Hippocampal formation (tissue), 2 donors: ENCODE measurements around the gene EXPH5.

Source experiments
- DNase-seq, 2 donors: peaks; one replicate each; lab custom pipeline; 2025; lab: John Stamatoyannopoulos, UW

EXPH5 gene

GRCh38 chr11:108562746-108563581, 30.6 kb downstream of the EXPH5 start:
- DNase-seq = no peak

- DNase-seq = no peak
These were observed 32.0 kb downstream of the EXPH5 start for GRCh38 chr11:108561535-108561991.

DNA sequence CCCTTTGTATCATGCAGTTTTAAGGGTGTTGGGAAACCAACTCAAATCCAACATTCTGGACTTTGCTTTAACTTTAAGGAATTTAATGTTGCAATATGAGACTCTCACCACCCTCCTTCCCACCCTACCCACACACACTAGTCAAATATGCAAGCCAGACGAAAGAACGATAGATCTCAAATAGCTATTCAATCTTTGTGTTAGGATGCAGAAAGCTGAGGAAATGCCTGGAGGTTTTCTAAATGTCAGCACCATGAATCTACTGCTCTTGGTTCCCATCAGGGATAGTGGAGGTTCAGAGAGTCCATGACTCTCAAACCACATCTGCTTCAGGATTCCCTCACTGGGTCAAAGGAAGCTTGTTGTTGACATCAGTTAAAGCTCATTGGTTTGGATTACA, 33.7 kb downstream of the EXPH5 start:
- no peak for DNase-seq

GRCh38 chr11:108559340-108559739, 34.2 kb downstream of the EXPH5 start:
- DNase-seq = no peak

- DNase-seq = no peak
These were observed 35.3 kb downstream of the EXPH5 start for GRCh38 chr11:108558222-108558621.

DNA sequence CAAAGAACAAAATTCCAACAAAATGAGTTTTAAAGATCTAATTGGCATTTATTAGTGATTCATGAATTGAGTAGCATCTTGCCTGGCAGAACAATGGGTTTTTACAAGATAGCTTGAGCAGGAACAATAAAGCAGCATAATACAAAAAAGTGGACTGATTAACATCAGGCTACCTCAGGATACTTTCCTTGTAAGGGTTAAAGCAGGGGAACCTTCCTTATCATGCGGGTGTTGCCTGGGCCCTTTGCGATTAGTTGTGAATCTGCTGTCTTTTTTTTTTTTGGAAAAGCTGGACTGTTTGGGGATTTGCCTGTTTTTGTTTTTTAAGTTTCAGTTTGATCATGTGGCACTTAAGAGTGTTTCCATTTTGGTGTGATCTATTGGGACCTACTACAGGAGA, 37.5 kb downstream of the EXPH5 start:
- DNase-seq = no peak

DNA sequence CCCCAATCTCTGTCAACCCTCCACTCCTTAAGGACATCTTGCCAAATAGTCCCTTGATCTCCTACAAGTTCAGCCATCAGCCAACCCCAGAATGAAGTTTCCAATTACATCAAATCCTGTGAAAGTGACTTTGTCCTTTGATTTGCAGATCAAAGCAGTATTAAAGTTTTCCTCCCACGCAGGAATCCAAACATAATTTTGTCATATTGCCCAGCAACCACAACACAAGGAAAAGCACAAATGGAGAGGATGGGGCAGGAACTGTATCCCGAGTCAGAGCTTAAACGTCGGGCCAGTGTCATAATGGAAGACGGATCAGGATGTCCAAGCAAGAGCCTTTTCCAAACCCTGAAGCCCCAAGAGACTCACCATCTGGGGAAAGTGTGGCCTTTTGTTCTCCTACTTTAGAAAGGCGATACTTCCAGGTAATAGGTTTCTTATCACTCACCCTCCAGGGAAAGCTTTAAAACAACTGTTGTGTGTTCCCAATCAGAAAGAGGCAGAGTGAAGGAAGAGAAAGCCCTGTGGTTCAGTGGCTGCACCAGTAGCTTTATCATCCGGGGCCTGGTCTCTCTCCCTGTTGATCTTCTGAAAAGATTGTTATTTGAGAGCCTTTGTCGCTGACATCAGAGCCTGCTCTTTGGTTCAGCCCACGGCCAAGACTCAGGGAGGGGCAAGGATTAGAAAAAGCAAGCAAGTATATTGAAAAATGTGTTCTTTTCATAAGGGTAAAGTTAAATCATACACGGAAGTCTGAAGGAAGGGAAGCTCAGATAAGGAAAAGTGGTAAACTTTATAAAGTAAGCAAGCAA, 41.7 kb downstream of the EXPH5 start:
- no peak for DNase-seq

DNA sequence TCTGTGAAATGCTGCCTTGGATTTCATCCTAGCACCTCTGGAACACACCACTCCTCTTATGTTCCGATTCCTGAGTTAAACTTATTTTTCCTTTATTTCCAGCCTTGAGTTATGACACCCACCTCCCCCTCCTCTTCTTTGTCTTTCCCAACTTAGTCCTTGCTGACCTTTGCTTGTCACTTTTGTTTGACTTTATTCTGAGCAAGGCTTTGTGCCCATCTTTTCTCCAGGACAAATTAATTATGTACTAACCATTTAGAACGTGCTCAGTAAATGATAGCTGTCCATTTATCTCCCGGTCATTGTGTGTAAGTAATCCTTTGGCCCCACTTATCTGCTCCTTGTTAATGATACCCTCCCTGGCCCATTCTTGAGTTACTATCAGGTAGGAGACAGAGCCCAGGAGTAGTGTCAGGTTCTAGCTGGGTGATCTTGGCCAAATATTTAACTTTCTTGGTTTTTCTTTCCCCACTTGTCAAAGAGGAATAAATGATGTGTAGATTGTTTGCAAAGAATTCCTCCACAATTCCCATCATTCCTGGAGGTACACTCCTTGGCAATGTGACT, 44.2 kb downstream of the EXPH5 start:
- DNase-seq = no peak

- DNase-seq = no peak
These were observed 47.6 kb downstream of the EXPH5 start for GRCh38 chr11:108545909-108546501.

DNA sequence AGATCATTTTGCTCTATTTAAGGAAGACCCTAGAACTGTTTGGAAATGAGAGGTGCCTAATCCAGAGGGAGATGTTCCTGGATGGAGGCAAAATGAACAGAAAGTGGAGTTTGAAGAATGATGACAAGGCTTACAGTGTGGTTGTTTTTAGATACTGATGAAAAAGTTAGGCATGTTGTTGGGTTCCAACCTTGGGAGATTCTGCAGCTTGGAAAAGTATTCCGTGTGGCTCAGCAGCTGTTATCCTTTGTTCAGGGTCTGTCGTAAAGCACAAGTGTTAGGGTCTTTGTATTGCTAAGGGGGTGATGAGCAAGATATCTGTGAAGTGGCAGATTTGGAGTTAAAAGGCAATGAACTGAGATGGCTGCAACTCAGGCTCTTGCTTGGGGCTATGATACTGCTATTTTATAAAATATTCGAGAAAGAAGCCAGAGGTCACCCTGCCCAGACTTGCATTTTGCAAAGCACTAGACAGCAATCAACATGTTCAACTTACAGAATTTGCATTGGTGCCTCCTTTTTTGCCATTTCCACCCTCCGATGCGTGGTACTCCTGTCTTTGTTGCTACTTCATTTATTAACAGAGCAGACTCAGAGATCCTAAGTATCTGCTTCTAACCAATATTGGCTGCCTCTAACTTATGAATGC, 50.1 kb downstream of the EXPH5 start:
- no peak for DNase-seq

DNA sequence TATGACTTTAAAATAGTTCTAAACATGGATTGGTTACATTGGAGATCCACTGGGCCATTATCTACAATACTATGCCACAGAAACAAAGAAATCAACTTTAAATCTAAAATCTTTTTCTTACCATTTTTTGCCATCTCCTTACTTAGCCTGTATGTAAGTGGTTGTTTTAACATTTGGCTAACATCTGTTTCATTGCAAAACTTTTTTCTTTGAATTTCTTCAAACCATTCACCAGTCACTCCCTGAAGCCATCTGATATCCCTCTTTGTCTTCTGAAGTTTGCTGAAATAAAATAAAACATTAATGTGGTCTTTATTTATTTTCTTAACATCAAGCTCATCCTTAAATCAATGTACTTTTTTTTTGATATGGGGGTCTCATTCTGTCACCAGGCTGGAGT, 52.0 kb downstream of the EXPH5 start:
- no peak for DNase-seq

DNA sequence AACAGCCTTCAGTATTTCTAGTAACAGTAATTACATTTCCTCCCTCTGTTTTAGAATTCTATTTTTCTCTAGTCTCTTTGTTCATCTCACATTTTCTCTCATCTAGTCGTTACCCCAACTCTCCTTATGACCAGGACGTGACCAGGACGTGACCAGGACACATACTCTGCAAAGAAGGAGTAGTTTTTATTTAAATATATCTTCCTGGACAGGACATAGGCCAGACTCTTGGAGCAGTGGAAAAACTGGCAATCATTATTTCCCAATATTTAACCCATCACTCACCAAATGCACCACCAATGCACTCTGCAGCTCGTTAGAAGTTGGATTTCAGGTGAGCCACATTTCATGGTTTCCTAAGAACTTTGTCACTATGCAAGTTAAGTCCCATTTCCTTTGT, 55.1 kb downstream of the EXPH5 start:
- DNase-seq = no peak

GRCh38 chr11:108538022-108538424, 55.5 kb downstream of the EXPH5 start:
- no peak for DNase-seq

- DNase-seq = no peak
These were observed 56.8 kb downstream of the EXPH5 start for GRCh38 chr11:108536783-108537182.

DNA sequence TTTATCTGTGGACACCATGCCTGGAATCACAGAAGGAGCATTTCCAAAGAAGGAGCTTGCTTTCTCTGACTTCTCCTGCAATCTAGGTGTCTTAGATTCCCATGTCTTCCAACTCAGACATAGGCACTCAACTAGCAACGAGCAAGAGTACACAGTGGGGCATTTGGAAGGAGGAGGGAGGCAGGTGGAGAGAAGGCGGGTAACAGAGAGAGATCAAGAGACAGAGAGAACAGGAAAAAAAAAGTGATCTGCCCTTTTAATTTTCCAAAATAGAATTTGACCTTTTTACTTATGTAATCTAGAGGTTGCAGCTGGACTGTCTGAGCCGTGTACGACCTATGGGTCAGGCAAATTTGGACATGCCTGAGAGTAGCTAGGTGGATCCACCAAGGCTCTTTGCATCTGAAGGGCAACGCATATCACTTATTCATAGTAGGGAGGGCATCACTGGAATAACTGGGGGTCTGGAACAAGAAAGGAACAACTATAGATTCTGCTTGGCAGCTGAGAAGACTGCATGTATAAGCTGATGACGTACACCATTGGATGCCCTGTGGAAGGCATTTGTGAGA, 58.1 kb downstream of the EXPH5 start:
- no peak for DNase-seq

- DNase-seq = no peak
These were observed 59.2 kb downstream of the EXPH5 start for GRCh38 chr11:108534274-108534882.

DNA sequence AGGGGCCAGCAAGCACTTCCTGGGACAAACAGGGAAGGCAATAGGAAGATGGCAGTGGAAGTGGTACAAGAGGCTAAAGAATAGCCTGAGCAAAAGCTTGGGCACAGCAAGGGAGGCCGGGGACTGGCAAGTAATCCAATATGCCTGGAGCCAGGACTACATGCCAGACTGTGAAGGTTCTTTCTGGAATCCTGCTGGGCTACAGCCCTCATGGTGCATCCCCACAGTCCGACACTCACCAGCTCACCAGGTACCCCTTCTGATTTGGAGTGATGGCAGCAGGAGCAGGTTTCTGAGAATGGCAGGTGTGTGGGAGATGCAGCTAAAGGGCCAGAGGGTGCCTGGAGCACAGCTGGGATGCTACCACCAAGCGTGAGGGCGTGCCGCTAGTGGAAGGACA, 63.1 kb downstream of the EXPH5 start:
- DNase-seq = no peak

GRCh38 chr11:108527382-108527781, 66.2 kb downstream of the EXPH5 start:
- no peak for DNase-seq

DNA sequence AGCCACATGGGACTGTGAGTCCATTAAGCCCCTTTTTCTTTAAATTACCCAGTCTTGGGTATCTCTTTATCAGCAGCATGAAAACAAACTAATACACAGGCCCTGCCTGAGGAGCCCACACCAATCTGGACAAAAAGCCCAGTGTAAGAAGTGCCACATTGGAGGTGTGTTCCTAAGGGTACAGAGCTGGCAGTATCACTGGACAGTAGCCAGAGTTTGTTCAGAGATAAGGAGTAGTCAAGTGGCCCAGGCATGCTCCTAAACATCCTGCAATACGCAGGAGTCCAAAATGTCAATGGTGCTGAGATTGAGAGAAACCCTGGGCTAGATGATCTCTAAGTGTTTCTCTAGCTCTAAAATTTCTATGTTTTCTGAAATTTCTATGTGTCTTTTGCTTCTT, 68.4 kb downstream of the EXPH5 start:
- no peak for DNase-seq

- no peak for DNase-seq
These were observed 69.1 kb downstream of the EXPH5 start for GRCh38 chr11:108524422-108524821.

GRCh38 chr11:108522318-108522717, 71.2 kb downstream of the EXPH5 start:
- DNase-seq = no peak
